Measurements from ENCODE around the gene XPO4.

Gene XPO4

DNA sequence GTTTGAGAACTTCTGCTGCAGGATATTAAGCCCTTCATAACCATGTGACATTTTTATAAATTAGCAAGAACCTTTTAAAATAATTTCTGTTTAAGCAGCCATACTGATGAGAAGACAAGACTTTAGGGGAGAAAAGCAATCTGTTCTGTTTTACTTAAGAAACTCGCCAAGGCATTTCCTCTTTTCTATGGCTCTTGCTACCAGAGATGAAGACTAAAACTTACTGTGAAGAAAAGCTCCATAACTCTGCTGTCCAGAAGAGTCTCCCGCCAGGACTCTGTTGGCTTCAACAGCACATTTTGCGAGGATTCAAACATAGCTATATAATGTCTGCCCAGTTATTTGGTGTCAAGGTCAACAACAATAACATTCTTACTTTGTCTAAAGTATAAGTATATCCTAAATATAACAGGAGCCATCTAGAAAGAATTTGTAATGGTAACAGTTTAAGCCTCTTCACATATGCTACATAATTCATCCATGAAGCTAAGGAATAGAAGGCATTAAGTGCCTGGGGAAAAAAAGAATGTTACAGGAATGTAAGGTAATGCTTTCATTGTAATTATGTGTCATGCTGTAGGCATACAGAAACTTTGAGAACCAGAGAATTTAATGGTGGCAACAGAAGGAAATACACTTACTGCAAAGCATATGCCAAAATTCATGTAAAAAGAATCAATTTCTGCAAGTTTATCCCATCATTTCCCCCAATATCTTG, 75.5 kb downstream of the XPO4 start:
- DNase-seq: no peak

DNA sequence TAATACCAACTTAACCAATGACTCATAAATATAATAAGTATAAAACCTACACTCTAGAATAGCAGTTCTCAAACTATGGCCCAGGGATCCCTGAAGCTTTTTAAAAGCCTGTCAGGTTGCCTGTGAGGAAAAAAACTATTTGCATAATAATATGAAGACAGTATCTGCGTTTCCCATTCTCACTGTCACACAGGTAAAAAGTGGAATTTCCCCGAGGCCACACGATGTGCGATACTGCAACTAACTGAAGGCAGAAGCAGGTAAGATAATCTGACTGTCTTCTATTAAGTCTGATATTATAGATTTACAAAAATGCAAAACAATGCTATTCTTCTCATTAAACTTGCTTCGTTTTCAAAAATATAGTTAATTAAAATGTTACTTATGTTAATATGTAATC, 76.2 kb downstream of the XPO4 start:
- no peak for DNase-seq

DNA sequence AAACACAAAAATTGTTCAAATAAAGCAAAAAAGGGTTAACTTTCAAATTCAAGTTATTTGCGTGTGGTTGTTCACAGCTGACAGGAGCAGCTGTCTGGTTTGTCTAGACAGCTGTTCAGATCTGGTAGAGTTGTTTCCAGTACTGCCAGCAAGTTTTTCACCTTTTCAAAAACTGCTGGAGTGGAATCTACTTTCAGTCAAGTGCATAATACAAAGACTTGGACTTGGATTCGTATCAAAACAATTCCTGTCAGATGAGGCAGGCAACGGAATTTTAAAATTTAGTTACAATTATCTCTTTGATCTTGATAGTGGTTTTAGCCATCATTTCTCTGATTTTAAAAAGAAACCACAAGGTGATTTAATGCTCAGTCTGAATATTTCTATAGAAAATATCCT, 77.1 kb downstream of the XPO4 start:
- no peak for DNase-seq

DNA sequence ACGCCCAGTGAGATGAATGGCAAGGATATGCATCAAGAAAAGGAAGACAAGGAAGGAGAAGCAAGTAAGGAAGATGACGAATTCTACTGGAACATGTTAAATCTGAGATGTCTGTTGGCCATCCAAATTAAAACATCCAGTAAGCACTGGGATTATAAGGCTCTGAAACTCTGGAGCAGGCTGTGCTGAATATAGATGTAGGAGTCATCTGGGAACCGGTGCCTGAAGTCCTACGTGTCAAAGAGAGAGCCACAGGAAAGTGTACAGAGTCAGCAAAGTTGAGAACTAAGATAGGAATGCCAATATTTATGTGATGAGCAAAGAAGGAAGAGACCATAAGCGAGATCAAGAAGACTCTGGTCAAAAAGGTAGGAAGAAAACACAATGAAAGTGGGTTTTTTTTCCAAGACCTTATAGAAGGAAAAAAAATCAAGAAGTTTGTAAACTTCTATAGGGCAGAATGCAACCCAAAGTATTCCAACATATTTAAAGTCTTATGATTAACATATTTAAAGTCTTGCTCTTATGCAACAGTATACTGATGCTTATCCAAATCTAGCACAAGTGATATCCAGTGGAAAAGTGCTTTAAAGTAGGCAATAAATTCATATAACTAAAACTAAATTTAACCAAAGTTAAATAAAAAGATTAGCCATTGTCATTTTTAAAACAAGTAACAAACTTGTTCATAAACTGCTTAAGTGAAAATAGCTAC, 77.6 kb downstream of the XPO4 start:
- DNase-seq: no peak

DNA sequence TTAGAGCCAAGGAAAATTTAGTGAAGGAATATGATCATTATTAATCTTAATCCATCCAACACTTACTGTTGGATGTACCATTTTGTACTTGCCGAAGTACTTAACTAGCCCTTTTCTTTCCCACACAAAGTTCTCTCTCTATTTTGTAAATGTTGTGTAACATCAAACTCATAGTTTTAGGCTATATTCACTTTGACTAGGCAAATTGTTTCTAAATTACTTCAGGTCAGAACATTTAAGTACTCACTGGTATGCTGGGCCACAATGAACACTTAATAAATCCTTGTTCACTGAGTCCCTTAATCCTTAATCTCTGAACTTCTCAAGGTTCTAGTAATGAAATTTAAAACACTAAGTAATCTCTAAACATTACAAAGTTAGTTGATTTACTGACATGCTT, 79.5 kb downstream of the XPO4 start:
- no peak for DNase-seq

DNA sequence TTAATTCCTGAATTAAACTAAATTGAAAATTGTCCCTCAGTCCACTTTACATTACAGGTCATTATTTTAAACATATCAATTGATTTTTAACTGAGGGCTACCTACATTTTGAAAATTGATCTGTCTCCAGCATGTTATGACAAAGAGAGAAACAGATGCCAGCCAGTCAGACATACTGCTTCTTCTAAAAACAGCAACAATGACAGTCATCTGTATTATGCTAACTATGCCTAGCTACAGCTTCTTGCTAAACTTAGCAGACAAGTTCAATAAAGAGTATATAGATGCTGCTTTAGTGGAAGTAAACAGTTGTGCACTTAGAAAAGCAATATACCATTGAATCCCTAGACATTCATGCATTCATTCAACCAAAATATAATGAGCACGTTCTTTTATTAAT, 80.1 kb downstream of the XPO4 start:
- DNase-seq: no peak

DNA sequence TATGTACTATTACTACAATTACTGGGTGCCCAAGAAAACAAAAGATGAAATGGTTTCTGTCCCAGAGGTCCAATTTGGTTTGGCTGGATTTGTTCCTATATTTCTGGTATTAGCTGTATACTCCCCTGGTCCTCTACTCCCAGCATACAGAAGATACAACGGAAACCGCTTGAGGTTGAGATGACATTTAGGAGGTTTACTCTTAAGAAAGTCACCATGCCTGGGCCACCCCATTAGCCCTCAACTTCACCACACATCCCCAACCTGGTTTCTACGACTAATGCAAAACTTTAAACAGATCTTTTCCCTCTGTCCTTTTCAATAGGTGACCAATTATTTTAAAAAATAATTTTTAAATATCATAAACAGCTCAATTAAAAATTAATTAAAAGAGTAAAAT, 82.8 kb downstream of the XPO4 start:
- DNase-seq: no peak

DNA sequence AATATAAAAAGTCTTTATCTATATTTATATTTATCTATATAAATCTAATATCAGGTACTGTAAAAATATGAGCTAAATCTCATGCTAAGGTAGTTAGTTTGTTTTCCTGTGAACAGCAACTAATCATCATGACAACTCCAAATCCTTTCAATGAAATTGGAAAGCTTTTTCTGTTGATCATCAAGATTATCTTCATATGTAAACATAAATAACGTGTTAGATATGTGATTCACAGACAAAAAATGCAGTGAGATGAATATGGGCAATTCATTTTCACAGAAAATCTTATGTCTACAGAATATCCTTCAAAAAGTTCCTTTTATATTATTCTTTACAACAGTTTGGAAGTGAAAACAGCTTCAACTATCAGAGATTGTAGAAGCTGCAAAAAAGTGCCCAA, 87.1 kb downstream of the XPO4 start:
- no peak for DNase-seq

DNA sequence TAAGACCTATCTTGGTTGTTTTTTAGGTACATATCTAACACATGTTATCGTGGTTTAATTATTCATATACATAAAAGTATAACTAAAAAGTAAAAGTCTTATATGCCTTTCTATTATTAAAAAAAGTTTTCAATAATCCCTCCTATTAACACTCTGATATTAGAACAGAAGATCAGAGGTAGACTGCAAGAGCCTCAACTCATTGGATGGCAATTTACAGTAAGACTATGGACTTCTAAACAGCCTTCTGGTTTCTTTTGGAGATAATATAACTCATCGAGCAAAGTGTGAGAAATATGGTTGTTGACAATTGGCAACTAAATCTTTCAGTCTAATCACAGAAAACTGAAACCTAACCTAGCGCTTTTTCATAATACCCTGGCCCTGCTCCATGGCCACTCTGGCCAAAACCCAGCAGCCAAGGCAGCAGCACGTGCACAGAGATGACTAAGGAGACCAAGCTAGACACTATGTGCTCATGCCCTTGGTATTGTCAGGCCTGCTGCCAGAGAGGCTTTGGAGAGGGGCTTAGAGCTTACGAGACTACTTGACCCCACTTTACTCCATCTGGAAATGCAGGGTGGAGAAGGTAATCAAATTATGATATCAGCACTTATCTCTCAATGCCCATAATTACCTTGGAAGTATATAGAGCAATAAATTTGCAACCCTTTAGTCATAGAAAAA, 88.2 kb downstream of the XPO4 start:
- DNase-seq: no peak

DNA sequence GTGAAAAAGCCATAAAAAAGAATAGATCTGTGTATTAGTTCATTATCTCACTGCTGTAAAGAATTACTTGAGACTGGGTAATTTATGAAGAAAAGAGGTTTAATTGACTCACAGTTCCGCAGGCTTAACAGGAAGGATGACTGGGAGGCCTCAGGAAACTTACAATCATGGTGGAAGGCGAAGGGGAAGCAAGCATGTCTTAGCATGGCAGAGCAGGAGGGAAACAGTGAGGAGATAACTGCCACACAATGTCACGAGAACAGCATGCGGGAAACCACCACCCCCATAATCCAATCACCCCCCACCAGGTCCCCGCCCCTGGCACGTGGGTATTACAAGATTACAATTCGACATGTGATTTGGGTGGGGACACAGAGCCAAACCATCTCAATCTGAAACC, 89.7 kb downstream of the XPO4 start:
- no peak for DNase-seq

DNA sequence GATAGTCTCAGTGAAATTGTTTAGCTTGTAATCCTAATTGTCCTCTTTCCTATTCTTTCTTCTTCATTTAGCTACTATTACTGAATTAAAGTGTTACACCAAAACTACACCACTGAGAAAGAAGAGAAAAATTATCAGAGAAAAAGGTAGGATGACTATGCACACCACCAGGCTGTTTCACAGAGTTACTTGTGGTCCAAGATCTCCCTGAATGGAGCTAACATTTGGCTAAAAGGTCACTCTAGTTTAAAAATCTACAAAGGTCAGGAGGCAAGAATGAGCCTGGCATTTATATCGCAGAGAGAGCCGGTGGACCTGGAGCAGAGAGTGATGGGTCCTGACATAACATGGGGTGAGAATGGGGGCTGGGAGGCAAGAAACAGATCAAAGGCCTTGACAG, 91.7 kb downstream of the XPO4 start:
- no peak for DNase-seq

DNA sequence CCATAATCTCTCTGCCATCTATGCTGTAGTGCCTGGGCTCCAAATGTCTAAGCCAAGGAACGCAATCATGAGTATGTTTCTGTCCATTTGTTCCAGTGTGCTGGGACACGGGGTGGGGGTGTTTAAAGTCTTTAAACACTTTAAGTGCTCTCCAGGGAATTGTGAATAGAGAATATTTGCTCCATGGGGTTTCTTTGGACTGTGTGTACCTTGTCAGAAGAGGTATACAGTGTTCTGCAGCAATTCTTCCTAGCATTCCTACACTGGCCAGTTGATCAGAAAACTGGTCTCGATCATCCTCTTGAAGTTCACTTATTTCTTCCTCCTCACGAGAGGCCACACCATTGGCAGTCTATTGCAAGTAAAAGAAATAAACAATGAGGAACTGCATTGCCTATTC, 93.7 kb downstream of the XPO4 start:
- DNase-seq: no peak

DNA sequence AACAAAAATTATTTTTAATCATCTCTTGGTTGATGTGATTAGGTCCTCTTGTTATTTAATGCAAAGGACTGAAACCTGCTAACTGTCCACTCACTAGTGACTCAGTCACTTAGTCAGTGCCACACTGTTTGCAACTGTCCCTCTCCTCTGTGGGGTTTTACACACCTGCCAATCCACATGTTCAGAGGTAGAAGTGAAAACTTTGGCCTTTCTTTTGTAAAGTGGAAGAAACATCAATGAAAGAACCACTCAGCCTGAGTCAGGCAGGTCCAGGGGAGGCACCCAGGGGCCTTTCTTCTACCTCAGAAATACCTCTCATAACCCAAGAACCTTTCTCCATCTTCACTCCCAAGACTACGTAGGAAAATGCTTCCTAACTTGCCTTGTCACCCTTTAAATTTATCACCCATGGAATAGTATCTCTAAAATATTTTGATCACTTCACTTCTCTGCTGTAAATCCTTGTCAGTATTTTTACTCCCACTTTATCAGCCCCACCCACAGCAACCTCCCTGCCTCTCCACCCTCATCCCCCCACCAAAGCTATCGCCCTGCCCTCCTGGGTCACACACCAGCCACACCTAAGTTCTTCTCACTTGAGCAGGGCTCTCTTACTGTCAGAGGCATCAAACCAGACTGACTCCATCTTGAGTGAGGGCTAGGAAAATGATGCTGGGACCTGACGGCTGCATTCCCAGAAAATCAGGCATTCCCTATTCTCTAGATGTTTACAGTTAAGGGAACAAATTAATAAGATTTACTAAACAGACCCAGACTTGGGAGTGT, 99.2 kb downstream of the XPO4 start:
- DNase-seq: no peak

DNA sequence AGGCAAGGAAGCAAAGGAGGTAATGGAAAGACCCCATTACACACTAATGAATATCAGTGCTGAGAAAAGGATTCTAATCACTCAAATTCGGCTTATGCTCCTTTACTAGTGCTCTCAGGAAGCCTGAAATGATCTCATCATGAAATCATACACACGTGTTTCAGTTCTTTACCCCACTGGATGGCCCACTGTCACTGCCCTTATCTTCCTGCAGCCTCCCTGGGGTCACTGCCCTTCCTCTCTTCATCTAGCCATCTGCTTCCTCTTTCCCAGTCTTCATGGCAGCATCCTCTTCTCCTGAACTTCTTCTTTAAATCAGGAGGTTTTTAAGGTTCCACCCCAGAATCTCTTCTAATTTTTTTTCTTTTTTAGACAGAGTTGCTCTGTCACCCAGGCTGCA, 100.8 kb downstream of the XPO4 start:
- no peak for DNase-seq

DNA sequence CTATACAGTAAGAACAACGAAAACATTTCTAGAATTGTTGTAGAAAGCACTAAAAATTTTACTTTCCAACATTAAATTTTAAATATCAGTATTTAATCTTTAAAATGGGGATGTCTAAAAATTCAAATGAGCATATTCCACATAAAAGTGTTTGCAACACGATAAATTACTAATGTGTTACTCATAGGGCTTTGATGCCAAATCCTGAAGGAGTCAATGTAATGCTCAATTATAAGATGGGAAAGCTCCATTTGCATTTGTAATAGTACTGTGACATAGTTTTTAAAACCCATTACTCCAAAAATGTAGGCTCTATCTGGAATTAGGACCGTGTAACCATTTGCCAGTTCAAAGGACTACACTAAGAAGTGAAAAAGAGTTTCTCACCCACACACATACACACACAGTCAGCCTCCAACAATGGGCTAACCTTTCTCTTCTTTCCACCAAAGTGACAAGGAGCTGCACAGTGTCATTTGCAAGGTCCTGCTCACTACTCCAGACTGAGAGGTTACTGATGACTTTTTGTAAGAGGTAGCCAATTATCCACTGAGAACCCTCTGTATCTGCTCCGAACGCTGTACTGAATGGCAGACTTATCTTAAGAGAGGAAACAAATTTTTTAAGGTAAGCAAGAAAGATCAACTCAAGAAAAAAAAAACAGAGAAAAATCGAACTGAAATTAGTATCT, 102.7 kb downstream of the XPO4 start:
- DNase-seq: no peak

DNA sequence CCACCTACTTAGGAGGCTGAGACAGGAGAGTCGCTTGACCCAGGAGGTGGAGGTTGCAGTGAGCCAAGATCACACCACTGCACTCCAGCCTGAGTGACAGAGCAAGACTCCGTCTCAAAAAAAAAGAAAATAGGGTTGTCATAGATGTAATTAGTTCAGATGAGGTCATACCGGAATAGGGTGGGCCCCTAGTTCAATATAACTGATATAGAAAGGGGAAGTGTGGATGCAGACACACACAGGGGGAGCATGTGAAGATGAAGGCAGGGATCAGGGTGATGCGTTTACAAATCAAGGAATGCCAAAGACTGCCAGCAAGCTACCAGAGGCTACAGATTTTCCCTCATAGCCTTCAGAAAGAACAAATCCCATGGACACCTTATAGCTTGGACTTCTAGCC, 104.5 kb downstream of the XPO4 start:
- no peak for DNase-seq

DNA sequence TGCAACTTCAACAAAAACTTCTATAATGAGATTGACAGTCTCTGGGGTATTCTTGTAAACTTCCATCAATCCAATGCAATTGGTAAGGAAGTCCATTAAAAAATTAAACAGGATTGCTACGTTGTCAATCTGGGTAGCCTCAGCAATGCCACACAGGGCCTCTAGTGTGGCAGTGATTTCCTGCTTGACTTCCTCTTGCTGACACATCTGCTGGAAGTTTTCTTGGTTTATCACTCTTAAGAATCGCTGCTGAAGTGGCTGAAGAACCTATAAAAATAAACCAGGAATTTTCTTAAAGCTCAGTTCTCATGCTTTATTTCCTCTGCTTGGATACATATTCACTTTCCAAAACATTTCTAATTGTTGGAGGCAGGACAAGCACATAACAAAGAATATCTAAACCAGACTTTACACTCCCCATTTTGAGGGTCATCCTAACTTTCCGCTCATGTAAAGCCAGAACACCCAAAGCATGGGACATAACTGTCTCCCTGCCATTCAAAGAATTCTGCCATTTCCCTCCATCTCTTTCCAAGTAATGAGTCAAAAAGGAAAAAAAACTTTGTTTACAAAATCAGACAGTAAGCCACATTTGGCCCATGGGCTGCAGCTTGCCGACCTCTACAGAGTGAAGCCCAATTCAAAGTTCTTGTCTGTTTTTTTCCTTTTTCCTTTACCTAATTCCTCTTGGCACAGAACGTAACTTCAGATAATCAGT, 105.6 kb downstream of the XPO4 start:
- DNase-seq: no peak

DNA sequence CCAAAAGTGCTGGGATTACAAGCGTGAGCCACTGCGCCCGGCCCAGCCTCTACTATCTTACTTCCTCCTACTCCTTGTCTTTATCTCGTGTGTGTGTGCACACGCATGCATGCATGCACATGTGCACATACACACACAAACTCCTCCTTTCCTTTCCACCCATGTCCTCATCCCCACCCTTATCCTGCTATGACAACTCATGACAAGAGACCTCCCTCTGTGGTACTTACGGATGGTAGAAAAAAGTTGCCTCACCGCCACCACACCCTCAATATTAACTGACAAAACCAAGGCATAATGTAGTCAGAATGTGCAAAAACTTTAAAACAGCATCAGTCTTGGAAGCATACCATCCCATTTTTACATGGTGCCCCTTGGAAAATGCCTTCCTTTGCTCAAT, 112.9 kb downstream of the XPO4 start:
- DNase-seq: no peak

DNA sequence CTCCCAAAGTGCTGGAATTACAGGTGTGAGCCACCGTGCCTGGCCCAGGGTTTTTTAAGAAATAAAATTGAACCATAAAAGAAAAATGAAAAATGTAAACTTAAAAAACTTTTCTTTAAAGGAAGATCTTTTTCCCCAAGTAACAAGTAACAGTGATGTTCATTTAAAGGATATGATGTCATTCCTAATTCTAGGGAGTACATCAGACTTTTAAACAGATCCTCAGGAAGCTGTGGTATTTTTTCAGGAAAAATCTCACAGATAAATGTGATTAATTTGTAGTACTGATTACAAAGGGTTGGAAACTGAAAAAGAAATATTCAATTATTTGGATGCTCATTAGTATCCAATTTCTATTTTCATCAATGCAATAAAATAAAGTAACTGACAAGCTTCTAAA, 114.2 kb downstream of the XPO4 start:
- no peak for DNase-seq

DNA sequence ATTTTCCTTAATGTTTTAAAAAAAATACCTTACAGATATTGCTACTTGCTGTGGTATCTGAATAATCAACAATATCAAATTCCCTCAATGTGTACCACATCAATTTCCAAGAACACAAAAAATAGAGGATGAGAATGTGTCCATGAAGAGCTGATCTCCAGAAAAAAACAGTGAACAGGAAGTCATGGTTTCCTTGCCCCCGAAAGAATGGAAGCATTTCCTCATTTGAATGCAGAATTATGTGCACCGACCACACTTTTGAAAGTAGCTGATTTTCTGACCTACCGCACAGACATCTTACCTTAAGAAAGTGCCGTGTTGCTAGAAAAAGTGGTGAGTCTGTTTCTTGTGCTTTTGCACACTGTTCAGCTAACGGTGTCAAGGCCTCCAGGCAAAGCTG, 115.4 kb downstream of the XPO4 start:
- DNase-seq: no peak

DNA sequence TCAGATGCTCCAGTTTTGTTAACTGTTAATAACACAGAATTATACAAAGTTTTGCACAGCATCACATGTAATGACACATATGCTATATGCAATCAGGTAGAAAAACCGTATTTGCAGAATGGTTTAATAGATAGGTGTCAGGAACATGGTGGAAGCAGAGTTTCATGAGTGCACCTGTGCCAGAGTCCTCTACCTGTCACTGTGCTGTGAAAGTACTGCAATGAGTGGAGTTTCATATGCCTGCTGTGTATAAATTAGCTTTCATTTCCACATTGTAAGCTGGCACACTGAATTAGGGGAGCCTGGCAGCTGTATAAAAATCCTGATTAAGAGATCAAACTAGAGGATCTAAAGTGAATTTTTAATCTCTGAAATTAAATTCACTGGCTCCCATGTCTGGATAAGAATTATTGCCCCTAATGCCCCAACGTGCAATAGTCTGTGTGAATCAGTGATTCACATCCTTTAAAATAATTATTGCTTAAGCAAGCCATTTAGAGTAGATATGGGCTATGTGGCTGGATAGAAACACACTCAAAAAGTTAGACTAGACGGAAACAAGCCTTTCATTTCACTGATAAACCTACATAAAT, 120.3 kb downstream of the XPO4 start:
- no peak for DNase-seq

DNA sequence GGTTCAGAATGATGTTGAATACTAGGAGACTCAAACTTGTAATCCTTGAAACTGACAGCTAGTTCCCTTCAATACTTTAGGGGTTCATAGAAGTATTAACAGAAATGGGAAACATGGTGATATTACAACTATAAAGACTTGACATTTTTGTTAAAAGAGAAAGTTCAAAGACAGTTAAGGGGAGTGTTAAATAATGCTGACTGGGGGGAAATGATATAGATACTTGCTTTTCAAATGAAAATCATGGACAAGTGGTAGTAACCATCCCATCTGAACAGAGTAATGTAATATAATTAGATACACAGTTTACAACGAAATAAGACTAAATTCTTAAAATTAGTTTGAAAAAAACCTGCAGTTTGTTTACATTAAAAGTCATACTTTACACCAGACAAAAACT, 122.2 kb downstream of the XPO4 start:
- no peak for DNase-seq
